HCT116 (cell line): ENCODE data around the gene ZNF423. TPM values are rescaled to one million over a fixed set of nuclear protein-coding genes. Genes with fewer than 3 reads are reported as not detected.

Source experiments
- ATAC-seq: fragments of 200-7000 bp; cut with Tn5 transposase; 2 replicates; pipeline ENCODE4 v1.9.1; 2020; ENCODE audit warnings: mild to moderate bottlenecking, moderate library complexity
- BruUV-seq: library from RNA; stranded (reverse); fragments of 400-500 nt; replicated peaks from 2 replicates; lab custom pipeline; 2021; lab: Mats Ljungman, UMichigan
- CTCF ChIA-PET: fragments of 300-600 bp; sonication (Branson Sonifier 250); formaldehyde crosslinking; loops from one replicate; lab custom pipeline; 2021; ENCODE audit warnings: antibody characterized with exemption; lab: Charles Lee
- POLR2A ChIA-PET: fragments of 300-600, 350-600 bp; sonication (Branson Sonifier 250); formaldehyde crosslinking; loops from one replicate; lab custom pipeline; 2021; ENCODE audit warnings: antibody characterized with exemption; lab: Charles Lee
- RAD21 ChIA-PET, 2 experiments: fragments of 300-600 bp; sonication (Branson Sonifier 250); formaldehyde crosslinking; loops; one replicate each; lab custom pipeline; 2023; ENCODE audit warnings: low total read pairs in 2 of 2; ENCODE audit not compliant: uncharacterized antibody in 2 of 2, unreplicated experiment in 2 of 2, low non-redundant PET in 1 of 2; lab: Charles Lee
- DNase-seq: peaks from one replicate; pipeline ENCODE4 v3.0.0-alpha.2; 2010; ENCODE audit warnings: low read depth, low spot score
- H2AFZ ChIP-seq: fragments of 200-600 bp; shearing (Covaris generic), sonication (generic); 2 replicates; pipeline ENCODE4 v1.6.1; 2017; ENCODE audit warnings: low read depth, mixed run types, mixed read lengths, antibody characterized with exemption, low read length; ENCODE audit not compliant: poor library complexity, severe bottlenecking
- H3K27ac ChIP-seq: 2 replicates; pipeline ENCODE4 v1.5.1; 2012; ENCODE audit warnings: low read depth, low read length
- H3K27me3 ChIP-seq: fragments of 200-600 bp; sonication (generic); 2 replicates; pipeline ENCODE4 v1.6.1; 2016; ENCODE audit warnings: mixed run types, low read length, mixed read lengths; ENCODE audit not compliant: insufficient read depth
- H3K36me3 ChIP-seq, 2 experiments: fragments of 200-500 bp in 1 of 2; fragments of 200-600 bp in 1 of 2; sonication (Bioruptor generic) in 1 of 2; sonication (generic) in 1 of 2; 2 replicates each; pipeline versions ENCODE4 v1.5.1 to v1.6.1; 2014 to 2016; ENCODE audit warnings: low read length in 2 of 2, inconsistent platforms in 1 of 2, mixed read lengths in 1 of 2, mixed run types in 1 of 2; ENCODE audit not compliant: insufficient read depth in 2 of 2, control insufficient read depth in 1 of 2
- H3K4me1 ChIP-seq, 2 experiments: fragments of 200-600 bp in 1 of 2; sonication (generic) in 1 of 2; 2 replicates each; pipeline versions ENCODE4 v1.5.1 to v1.6.1; 2012 to 2017; ENCODE audit warnings: low read length in 2 of 2, inconsistent platforms in 1 of 2, mild to moderate bottlenecking in 1 of 2, mixed read lengths in 1 of 2, mixed run types in 1 of 2, moderate library complexity in 1 of 2; ENCODE audit not compliant: insufficient read depth in 2 of 2, control insufficient read depth in 1 of 2
- H3K4me2 ChIP-seq: fragments of 200-600 bp; sonication (generic); 2 replicates; pipeline ENCODE4 v1.6.1; 2017; ENCODE audit warnings: mixed run types, low read length, mixed read lengths
- H3K4me3 ChIP-seq, 2 experiments: fragments of 200-600 bp in 1 of 2; sonication (generic) in 1 of 2; replicated peaks in 1 of 2; 2 replicates each; pipeline ENCODE4 v1.5.1; 2011 to 2016; ENCODE audit warnings: low read length in 2 of 2, control low read depth in 1 of 2, low read depth in 1 of 2, mild to moderate bottlenecking in 1 of 2, mixed read lengths in 1 of 2, mixed run types in 1 of 2
- H3K79me2 ChIP-seq: fragments of 200-600 bp; sonication (generic); 2 replicates; pipeline ENCODE4 v1.6.1; 2017; ENCODE audit warnings: mild to moderate bottlenecking, mixed run types, low read length, moderate library complexity, mixed read lengths; ENCODE audit not compliant: insufficient read depth
- H3K9ac ChIP-seq: fragments of 200-600 bp; sonication (generic); 2 replicates; pipeline ENCODE4 v1.6.1; 2016; ENCODE audit warnings: low read length, mixed read lengths
- H3K9me2 ChIP-seq: fragments of 200-600 bp; sonication (generic), shearing (Covaris generic); 2 replicates; pipeline ENCODE4 v1.6.1; 2017; ENCODE audit warnings: mixed run types, mild to moderate bottlenecking, moderate library complexity; ENCODE audit not compliant: insufficient read depth
- H3K9me3 ChIP-seq, 2 experiments: fragments of 200-500 bp in 1 of 2; fragments of 200-600 bp in 1 of 2; sonication (Bioruptor generic) in 1 of 2; sonication (generic) in 1 of 2; 2 replicates each; pipeline ENCODE4 v1.6.1; 2014 to 2017; ENCODE audit warnings: low read length in 2 of 2, mixed read lengths in 2 of 2, inconsistent platforms in 1 of 2, low read depth in 1 of 2, mild to moderate bottlenecking in 1 of 2, mixed run types in 1 of 2, moderate library complexity in 1 of 2; ENCODE audit not compliant: control insufficient read depth in 1 of 2, insufficient read depth in 1 of 2
- H4K20me1 ChIP-seq: fragments of 200-600 bp; sonication (generic), shearing (Covaris generic); 2 replicates; pipeline ENCODE4 v1.6.1; 2017; ENCODE audit warnings: mixed run types, mild to moderate bottlenecking, moderate library complexity; ENCODE audit not compliant: insufficient read depth
- CBX3 ChIP-seq: IDR thresholded peaks from 2 replicates; pipeline ENCODE4 v1.6.1; 2012; ENCODE audit warnings: low read depth
- CEBPB ChIP-seq: IDR thresholded peaks from 2 replicates; pipeline ENCODE4 v1.6.1; 2012; ENCODE audit warnings: low read depth
- EGR1 ChIP-seq: IDR thresholded peaks from 2 replicates; pipeline ENCODE4 v1.6.1; 2012; ENCODE audit warnings: low read depth
- ELF1 ChIP-seq: IDR thresholded peaks from 2 replicates; pipeline ENCODE4 v1.6.1; 2012; ENCODE audit warnings: low read depth, borderline replicate concordance
- EZH2phosphoT487 ChIP-seq: fragments of 200-600 bp; IDR thresholded peaks from 2 replicates; pipeline ENCODE4 v1.6.1; 2018; ENCODE audit warnings: antibody characterized with exemption, borderline replicate concordance
- FOSL1 ChIP-seq: IDR thresholded peaks from 2 replicates; pipeline ENCODE4 v1.6.1; 2012; ENCODE audit warnings: low read depth
- JUND ChIP-seq: IDR thresholded peaks from 2 replicates; pipeline ENCODE4 v1.6.1; 2012
- MAX ChIP-seq: IDR thresholded peaks from 2 replicates; pipeline ENCODE4 v1.6.1; 2012
- RAD21 ChIP-seq: IDR thresholded peaks from 2 replicates; pipeline ENCODE4 v1.6.1; 2012; ENCODE audit warnings: low read depth, mild to moderate bottlenecking
- SIN3A ChIP-seq: IDR thresholded peaks from 2 replicates; pipeline ENCODE4 v1.6.1; 2012; ENCODE audit warnings: low read depth
- SP1 ChIP-seq: IDR thresholded peaks from 2 replicates; pipeline ENCODE4 v1.6.1; 2012; ENCODE audit warnings: low read depth
- SRF ChIP-seq: IDR thresholded peaks from 2 replicates; pipeline ENCODE4 v1.6.1; 2012; ENCODE audit warnings: low read depth
- ZBTB33 ChIP-seq: IDR thresholded peaks from 2 replicates; pipeline ENCODE4 v1.6.1; 2011; ENCODE audit warnings: mild to moderate bottlenecking, low read length, moderate library complexity; ENCODE audit not compliant: insufficient replicate concordance; ENCODE audit errors: extremely low read depth
- ZFX ChIP-seq: fragments of 450-650 bp; IDR thresholded peaks from 2 replicates; pipeline ENCODE4 v1.6.1; 2017
- ZNF274 ChIP-seq: fragments of 200-500 bp; sonication (Bioruptor generic); IDR thresholded peaks from 2 replicates; pipeline ENCODE4 v1.6.1; 2014; ENCODE audit warnings: mild to moderate bottlenecking, low read depth, low read length, inconsistent platforms
- intact Hi-C: fragments of 100-400 bp; cut with micrococcal nuclease; formaldehyde crosslinking; loops from 2 replicates; pipeline ENCODE4 v1.10.0; 2022
- total RNA-seq: library from RNA; stranded (reverse); gene quantifications from one replicate; pipeline ENCODE4 v1.2.1, GENCODE V29; 2021; ENCODE audit not compliant: unreplicated experiment

The ZNF423 gene
- total RNA-seq, 1 experiment from 2014 or later: 0.22 TPM

GRCh38 chr16:49658531-49658930, 197.4 kb downstream of the ZNF423 start (continued):
- TF ChIP-seq FOSL1: no peak
- TF ChIP-seq ELF1: no peak

- Histone ChIP-seq H3K4me1 (no peaks in the 10 kb centered on the region), H3K79me2 (no peaks in the 10 kb centered on the region), H3K9ac (no peak overlapping the region), H3K9me3 (no peaks in the 10 kb centered on the region), H3K4me3 (no peak overlapping the region), H3K27ac (no peak overlapping the region), H4K20me1 (no peaks in the 10 kb centered on the region), H3K4me2 (no peak overlapping the region), H2AFZ (no peak overlapping the region), H3K9me2 (no peaks in the 10 kb centered on the region), H3K27me3 (no peaks in the 10 kb centered on the region), H3K36me3 (no peaks in the 10 kb centered on the region)
- TF ChIP-seq ZNF274: no peak
- TF ChIP-seq SP1: no peak
- TF ChIP-seq JUND: no peak
- TF ChIP-seq SIN3A: no peak
- TF ChIP-seq ELF1: no peak
- ChIA-PET POLR2A (no interaction called here), CTCF (no interaction called here), RAD21 (no interaction called here)
- no peak for ATAC-seq
- intact Hi-C loops: no loop called here
- BruUV-seq: no TSS peak
- no peak for DNase-seq
These were observed 198.0 kb downstream of the ZNF423 start for GRCh38 chr16:49657736-49658465.

DNA sequence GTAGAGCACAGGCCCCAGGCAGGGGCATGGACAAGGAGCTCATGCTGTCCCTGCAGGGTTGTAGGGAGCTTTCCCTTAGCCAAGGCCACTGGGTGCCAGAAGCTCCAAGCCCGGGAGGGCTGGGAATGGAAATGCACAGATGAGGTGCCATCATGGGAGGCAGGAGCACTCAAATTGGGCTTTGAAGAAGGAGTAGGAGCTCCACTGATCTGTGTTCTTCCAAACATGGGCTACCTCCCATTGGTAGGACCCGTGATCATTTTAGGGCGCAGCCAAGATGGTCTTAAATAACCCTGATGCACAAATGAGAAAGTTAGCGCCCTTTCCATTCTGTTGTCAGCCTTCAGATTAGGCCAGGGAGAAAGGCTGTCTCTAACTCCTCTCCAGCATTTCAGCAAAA, 201.5 kb downstream of the ZNF423 start:
- no peaks in the 10 kb centered on the region for H3K36me3 ChIP-seq
- no peaks in the 10 kb centered on the region for H3K79me2 ChIP-seq
- no peak overlapping the region for H3K9ac ChIP-seq
- H3K27ac ChIP-seq: no peak overlapping the region
- RAD21 ChIA-PET: no interaction called here
- CTCF ChIA-PET: no interaction called here
- no peaks in the 10 kb centered on the region for H4K20me1 ChIP-seq
- no peaks in the 10 kb centered on the region for H3K4me1 ChIP-seq
- no peak for DNase-seq
- intact Hi-C loops: no loop called here
- POLR2A ChIA-PET: no interaction called here
- no peaks in the 10 kb centered on the region for H3K9me3 ChIP-seq
- H3K4me2 ChIP-seq: no peak overlapping the region
- no TSS peak for BruUV-seq
- no peaks in the 10 kb centered on the region for H3K27me3 ChIP-seq
- H3K9me2 ChIP-seq: no peaks in the 10 kb centered on the region
- no peak for ATAC-seq
- H3K4me3 ChIP-seq: no peak overlapping the region
- no peak overlapping the region for H2AFZ ChIP-seq
- TF ChIP-seq FOSL1 (no peak), SRF (no peak), RAD21 (no peak), MAX (no peak), ZFX (no peak), CBX3 (no peak), SIN3A (no peak), EGR1 (no peak), CEBPB (no peak), ZBTB33 (no peak), EZH2phosphoT487 (no peak), ELF1 (no peak), SP1 (no peak)
